ENCODE results near the gene PLCXD1. TPM values are rescaled to one million over a fixed set of nuclear protein-coding genes. Genes with fewer than 3 reads are reported as not detected.
A peak's percentile ranks its signal among the peaks of the same experiment; 100 is the strongest.
"Not testable (repeated sequence)": the region's sequence is repeated elsewhere in the genome, so short reads cannot be mapped to it uniquely, and the experiment has no call there.

Gene PLCXD1
- total and polyA plus RNA-seq, 8 donors = 17.0 to 58.2 (median 36.7) TPM

DNA sequence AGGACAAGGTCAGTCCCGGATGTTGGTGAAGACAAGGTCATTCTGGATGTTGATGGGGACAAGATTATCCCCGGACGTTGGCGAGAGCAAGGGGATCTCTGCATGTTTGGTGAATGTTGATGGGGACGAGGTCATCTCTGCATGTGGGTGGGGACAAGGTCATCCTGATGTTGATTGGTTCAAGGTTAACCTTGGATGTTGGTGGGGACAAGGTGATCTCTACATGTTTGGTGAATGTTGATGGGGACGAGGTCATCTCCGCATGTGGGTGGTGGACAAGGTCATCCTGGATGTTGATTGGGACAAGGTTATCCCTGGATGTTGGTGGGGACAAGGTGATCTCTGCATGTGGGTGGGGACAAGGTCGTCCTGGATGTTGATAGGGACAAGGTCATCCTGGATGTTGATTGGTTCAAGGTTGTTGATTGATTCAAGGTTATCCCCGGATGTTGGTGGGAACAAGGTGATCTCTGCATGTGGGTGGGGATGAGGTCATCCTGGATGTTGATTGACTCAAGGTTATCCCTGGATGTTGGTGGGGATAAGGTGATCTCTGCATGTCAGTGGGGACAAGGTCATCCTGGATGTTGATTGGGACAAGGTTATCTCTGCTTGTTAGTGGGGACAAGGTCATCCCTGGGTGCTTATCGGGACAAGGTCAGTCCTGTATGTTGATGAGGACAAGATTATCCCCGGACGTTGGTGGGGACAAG lies 28.8 kb upstream of the PLCXD1 start:
- no peak for DNase-seq
- H3K4me3 ChIP-seq = no peak overlapping the region
- TF ChIP-seq, protein P1, sequence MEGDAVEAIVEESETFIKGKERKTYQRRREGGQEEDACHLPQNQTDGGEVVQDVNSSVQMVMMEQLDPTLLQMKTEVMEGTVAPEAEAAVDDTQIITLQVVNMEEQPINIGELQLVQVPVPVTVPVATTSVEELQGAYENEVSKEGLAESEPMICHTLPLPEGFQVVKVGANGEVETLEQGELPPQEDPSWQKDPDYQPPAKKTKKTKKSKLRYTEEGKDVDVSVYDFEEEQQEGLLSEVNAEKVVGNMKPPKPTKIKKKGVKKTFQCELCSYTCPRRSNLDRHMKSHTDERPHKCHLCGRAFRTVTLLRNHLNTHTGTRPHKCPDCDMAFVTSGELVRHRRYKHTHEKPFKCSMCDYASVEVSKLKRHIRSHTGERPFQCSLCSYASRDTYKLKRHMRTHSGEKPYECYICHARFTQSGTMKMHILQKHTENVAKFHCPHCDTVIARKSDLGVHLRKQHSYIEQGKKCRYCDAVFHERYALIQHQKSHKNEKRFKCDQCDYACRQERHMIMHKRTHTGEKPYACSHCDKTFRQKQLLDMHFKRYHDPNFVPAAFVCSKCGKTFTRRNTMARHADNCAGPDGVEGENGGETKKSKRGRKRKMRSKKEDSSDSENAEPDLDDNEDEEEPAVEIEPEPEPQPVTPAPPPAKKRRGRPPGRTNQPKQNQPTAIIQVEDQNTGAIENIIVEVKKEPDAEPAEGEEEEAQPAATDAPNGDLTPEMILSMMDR (IDR thresholded peaks at IDR 0.05) = no peak

DNA sequence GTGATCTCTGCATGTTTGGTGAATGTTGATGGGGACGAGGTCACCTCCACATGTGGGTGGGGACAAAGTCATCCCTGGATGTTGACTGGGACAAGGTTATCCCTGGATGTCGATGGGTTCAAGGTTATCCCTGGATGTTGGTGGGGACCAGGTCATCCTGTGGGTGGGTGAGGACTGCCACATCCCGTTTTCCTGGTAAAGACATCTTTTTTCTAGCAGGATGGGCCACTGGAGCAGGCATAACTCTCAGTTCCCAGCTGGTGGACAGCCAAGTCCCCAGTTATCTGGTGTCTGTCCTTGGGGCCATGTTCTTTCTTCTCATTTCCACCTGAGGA lies 28.3 kb upstream of the PLCXD1 start:
- Histone ChIP-seq H3K36me3 (no peaks in the 10 kb centered on the region), H3K9me3 (peaks cover 0 to 5% of the 10 kb centered on the region in 2 donors), H3K27me3 (no peaks in the 10 kb centered on the region), H3K4me1 (no peaks in the 10 kb centered on the region), H3K27ac (no peak overlapping the region), H3K4me3 (no peak overlapping the region)
- TF ChIP-seq, protein P1 (IDR thresholded peaks at IDR 0.05) = no peak
- ATAC-seq (no peak), DNase-seq (no peak)
- intact Hi-C loops (cut with DNase I) = no loop called here

More for the DNA sequence above, 28.8 kb upstream of the PLCXD1 start:
- Histone ChIP-seq H3K9me3 (peaks cover 0 to 5% of the 10 kb centered on the region in 2 donors), H3K27ac (no peak overlapping the region), H3K36me3 (no peaks in the 10 kb centered on the region), H3K4me1 (no peaks in the 10 kb centered on the region), H3K27me3 (no peaks in the 10 kb centered on the region)
- intact Hi-C loops (cut with DNase I) = no loop called here
- no peak for ATAC-seq

DNA sequence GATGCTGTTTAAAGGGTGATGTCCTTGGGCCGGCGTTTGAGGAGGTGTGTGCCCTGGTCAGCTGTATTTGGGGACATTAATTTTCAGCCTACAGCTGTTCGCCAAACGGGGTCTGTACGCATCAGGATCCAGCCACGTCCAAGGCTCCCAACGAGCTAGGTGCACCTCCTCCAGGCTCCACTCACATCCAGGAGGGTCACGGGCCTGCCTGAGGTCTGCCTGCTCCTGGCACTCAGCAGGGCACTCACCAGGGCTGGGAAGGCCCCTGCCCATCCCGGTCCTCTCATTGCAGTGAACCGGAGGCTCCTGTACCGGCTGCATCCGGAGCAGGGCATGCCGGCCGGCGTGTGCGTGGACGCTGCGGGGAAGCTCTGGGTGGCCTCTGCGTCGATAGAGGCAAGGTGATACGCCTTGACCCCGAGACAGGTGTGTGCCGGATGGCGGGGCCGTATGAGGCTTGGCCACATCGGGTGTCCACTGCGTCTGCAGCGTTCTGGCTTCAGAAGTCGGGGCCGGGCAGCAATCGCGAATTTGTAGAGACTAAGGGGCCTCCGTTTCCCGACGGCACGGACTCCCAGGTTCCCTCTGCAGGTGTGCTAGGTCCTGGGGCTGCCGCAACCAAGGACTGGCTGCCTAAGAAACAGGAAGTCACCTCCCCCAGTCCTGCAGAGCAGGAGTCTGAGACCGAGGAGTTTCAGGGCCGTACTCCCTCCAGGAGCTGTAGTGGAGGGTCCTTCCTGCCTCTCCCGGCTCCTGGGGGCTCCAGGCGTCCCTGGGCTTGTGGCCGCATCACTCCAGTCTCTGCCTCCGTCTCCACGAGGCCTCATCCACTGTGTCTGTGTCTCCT lies 27.5 kb upstream of the PLCXD1 start:
- no peak for ATAC-seq
- H3K9me3 ChIP-seq = peaks cover 0 to 5% of the 10 kb centered on the region in 2 donors
- intact Hi-C loops (cut with DNase I) = no loop called here
- TF ChIP-seq, protein P1 (IDR thresholded peaks at IDR 0.05) = no peak
- peak in 1 of 4 donors; percentile 63 for DNase-seq
- no peaks in the 10 kb centered on the region for H3K36me3 ChIP-seq
- H3K27me3 ChIP-seq = no peaks in the 10 kb centered on the region
- H3K4me3 ChIP-seq = no peak overlapping the region
- no peak overlapping the region for H3K27ac ChIP-seq
- H3K4me1 ChIP-seq = no peaks in the 10 kb centered on the region

DNA sequence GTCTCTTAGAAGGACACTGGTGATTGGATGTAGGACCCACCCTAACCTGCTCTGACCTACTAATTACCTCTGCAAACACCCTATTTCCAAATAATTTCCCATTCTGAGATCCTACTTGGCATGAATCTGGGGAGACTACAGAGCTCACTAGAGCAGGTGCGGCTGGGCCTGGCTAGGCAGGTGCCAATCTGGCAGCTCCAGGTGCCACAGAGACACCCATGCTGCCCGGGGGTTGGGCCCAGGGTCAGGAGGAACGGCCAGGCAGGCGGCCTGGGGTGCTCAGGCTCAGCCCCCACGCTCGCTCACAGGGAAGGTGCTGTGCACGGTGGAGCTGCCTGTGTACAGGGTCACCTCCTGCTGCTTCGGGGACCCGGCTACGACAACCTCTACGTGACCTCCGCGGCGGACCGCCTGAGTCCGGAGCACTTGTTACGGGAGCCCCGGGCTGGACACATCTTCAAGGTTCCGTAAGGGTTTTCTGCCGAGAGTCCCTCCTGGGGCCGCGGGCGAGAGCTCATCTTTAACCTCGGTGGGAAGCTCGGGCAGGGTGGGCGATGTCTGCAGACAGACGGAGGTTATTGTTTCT lies 26.5 kb upstream of the PLCXD1 start:
- ATAC-seq (no peak), DNase-seq (peak in 1 of 4 donors; percentile 62)
- intact Hi-C loops (cut with DNase I) = no loop called here
- TF ChIP-seq, protein P1 (IDR thresholded peaks at IDR 0.05) = no peak
- H3K9me3 ChIP-seq = peaks cover 0 to 5% of the 10 kb centered on the region in 2 donors
- no peak overlapping the region for H3K27ac ChIP-seq
- no peaks in the 10 kb centered on the region for H3K27me3 ChIP-seq
- no peaks in the 10 kb centered on the region for H3K4me1 ChIP-seq
- no peak overlapping the region for H3K4me3 ChIP-seq
- H3K36me3 ChIP-seq = no peaks in the 10 kb centered on the region

DNA sequence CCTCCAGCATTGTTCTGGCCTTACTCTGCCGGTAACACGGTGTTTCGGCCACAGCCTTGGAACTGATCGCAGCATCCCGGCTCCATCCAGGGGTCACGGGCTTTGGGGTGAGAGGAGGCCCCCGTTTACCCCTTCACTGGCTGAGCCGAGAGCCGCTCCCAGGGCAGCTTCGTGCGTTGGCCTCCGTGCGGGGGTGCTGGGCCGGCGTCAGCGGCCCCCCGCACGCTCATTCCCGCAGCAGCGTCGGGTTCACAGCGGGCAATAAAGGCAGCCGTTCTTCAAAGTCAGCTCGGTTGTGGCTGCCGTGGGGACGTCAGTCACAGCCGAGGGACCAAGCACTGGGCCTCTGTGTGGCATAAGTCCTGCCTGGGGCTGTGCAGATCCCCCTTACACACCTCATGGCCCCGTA lies 25.3 kb upstream of the PLCXD1 start:
- peaks cover 0 to 5% of the 10 kb centered on the region in 2 donors for H3K9me3 ChIP-seq
- H3K4me3 ChIP-seq = no peak overlapping the region
- intact Hi-C loops (cut with DNase I) = no loop called here
- no peak overlapping the region for H3K27ac ChIP-seq
- H3K27me3 ChIP-seq = no peaks in the 10 kb centered on the region
- DNase-seq (peak in 1 of 4 donors; percentile 58), ATAC-seq (no peak)
- TF ChIP-seq, protein P1 (IDR thresholded peaks at IDR 0.05) = no peak
- no peaks in the 10 kb centered on the region for H3K4me1 ChIP-seq
- H3K36me3 ChIP-seq = no peaks in the 10 kb centered on the region

DNA sequence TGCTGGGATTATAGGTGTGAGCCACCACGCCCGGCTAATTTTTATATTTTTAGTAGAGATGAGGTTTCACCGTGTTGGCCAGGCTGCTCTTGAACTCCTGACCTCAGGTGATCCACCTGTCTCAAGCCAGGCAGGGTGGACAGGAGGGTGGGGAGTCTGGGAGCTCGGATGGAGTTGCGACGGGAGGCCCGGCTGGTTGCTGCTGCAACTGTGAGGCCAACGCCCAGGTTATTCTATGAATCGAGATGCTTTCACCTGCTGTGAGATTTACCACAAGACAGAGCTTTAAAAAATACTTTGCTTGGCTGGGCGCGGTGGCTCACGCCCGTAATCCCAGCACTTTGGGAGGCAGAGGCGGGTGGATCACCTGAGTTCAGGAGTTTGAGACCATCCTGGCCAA lies 24.1 kb upstream of the PLCXD1 start:
- H3K27me3 ChIP-seq; H3K9me3 ChIP-seq; H3K27ac ChIP-seq; intact Hi-C loops (cut with DNase I); H3K4me1 ChIP-seq; DNase-seq; ATAC-seq; H3K4me3 ChIP-seq; H3K36me3 ChIP-seq: not testable (repeated sequence)
